GM04504 (cell line): ENCODE data around the gene ABCA7.

Source experiments
- DNase-seq: peaks from one replicate; pipeline ENCODE4 v3.0.0-alpha.2; 2012; ENCODE audit warnings: low read depth

Gene ABCA7, protein sequence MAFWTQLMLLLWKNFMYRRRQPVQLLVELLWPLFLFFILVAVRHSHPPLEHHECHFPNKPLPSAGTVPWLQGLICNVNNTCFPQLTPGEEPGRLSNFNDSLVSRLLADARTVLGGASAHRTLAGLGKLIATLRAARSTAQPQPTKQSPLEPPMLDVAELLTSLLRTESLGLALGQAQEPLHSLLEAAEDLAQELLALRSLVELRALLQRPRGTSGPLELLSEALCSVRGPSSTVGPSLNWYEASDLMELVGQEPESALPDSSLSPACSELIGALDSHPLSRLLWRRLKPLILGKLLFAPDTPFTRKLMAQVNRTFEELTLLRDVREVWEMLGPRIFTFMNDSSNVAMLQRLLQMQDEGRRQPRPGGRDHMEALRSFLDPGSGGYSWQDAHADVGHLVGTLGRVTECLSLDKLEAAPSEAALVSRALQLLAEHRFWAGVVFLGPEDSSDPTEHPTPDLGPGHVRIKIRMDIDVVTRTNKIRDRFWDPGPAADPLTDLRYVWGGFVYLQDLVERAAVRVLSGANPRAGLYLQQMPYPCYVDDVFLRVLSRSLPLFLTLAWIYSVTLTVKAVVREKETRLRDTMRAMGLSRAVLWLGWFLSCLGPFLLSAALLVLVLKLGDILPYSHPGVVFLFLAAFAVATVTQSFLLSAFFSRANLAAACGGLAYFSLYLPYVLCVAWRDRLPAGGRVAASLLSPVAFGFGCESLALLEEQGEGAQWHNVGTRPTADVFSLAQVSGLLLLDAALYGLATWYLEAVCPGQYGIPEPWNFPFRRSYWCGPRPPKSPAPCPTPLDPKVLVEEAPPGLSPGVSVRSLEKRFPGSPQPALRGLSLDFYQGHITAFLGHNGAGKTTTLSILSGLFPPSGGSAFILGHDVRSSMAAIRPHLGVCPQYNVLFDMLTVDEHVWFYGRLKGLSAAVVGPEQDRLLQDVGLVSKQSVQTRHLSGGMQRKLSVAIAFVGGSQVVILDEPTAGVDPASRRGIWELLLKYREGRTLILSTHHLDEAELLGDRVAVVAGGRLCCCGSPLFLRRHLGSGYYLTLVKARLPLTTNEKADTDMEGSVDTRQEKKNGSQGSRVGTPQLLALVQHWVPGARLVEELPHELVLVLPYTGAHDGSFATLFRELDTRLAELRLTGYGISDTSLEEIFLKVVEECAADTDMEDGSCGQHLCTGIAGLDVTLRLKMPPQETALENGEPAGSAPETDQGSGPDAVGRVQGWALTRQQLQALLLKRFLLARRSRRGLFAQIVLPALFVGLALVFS (N-terminal part only)

DNA sequence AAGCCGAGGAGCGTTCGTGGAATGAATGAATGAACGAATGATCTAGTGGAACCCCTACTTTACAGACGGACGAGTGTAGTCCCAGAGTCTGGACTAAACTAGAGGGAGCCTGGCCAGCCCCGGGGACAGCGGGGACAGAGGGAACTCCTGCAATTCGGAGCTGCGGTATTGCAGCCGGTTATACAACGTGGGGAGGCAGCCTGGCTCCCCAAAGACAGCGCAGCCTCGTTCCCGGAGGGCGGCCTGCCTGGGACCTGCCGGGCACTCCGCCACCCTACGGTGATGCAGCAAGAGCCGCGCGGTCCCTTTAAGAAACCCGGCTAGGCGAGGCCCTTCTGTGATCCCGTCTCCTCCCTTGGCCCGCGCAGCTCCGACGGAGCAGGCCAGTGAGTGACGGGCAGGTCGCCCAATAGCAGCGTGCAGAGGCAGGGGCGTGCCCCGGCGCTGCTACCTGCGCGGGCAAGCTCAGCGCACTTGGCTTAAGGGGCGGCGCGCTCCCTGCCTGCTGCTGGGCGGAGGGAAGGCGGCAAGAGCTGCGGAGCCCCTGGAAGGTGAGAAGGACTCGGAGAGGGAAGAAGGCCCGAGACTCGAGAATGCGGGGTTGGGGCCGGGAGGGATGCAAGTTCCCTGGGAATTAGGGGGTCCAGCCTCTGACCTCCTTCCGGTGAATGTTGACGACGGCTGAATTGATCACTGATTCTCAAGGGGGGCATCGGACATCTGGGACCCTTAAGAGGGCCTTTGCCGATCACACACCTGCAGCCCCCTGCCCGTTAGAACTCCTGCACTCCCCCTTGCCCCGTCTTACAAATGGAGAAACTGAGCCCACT is at the start of gene ABCA7:
ABCA7 (plus strand) TSS at position 462 of the 830 bp plus-strand sequence. CDS start 1,255 bp downstream, outside the sequence.
- DNase-seq = peak; percentile 95

DNA sequence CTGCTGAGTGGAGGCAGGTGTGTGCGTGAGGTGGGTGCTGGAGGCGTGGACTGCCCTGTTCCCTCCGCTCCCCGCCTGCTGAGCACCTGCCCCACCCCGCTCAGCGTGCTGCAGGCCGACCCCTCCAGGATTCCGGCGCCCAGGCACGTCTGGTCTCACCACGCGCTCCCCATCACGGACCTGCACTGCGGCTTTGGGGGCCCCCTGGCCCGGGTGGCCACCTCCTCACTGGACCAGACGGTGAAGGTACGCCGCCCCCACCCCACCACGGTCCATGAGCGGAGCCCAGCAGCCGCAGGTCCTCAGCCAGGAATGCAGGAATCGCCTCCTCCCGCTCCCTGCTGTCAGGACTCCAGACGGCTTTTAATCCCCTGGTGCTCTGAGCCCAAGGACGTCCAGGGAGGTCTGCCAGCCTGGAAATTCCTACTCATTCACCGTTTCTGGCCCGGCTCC is 49.8 kb upstream of the ABCA7 start:
- no peak for DNase-seq

DNA sequence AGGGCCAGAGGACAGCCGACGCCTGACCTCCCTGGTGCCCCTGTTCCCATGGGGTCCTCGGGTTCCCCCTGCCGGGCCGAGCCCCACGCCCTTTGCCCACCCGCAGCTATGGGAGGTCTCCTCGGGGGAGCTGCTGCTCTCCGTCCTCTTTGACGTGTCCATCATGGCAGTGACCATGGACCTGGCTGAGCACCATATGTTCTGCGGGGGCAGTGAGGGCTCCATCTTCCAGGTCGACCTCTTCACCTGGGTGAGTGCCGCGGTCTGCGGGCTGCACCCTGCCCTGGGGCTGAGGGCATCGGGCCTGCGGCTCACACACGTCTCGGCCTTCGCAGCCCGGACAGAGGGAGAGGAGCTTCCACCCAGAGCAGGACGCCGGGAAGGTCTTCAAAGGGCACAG is 49.2 kb upstream of the ABCA7 start:
- no peak for DNase-seq

DNA sequence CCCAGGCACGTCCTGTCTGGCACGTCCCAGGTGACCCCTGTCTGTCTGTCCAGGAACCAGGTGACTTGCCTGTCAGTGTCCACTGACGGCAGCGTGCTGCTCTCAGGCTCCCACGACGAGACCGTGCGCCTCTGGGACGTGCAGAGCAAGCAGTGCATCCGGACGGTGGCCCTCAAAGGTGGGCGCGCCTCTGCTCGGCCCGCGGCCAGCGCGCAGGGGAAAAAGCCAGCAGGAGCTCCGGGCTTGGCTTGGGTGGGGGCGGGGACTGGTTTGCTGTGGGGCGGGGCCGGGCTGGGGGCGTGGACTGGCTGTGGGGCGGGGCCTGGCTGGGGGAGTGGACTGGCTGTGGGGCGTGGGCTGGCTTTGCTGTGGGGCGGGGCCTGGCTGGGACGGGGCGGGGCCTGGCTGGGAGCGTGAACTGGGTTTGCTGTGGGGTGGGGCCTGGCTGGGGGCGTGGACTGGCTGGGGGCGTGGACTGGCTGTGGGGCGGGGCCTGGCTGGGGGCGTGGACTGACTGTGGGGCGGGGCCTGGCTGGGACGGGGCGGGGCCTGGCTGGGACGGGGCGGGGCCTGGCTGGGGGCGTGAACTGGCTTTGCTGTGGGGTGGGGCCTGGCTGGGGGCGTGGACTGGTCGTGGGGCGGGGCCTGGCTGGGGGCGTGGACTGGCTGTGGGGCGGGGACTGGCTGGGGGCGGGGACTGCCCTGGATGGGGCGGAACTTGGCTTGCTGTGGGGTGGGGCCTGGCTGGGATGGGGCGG is 48.6 kb upstream of the ABCA7 start:
- DNase-seq = no peak

DNA sequence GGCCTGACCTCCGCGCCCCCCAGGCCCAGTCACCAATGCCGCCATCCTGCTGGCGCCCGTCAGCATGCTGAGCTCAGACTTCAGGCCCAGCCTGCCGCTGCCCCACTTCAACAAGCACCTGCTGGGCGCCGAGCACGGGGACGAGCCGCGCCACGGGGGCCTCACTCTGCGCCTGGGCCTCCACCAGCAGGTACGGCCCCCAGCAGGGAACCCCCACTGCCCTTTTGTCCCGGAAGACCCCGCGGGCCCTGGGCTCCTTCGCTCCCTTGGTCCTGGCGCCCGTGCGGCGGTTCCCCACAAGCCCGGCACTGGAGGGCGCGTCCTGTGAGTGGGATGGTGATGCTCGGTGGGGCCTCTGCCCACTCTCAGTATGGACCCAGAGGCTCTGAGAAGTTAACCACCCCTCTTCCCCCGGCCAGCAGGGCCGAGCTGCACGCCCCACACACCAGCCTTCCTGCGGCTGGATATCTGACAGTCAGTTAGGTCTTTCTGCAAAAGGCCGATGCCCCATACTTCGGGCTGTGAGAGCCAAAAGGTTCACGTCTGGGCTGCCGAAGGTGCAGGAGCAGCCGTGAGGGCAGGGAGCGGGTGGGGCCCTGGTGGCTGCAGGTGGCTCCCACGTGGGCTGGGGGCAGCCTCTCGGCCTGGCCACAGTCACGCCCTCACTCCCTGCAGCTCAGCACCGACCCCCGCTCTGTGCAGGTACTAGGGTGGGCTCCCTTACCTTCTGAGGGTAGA is 47.8 kb upstream of the ABCA7 start:
- no peak for DNase-seq

DNA sequence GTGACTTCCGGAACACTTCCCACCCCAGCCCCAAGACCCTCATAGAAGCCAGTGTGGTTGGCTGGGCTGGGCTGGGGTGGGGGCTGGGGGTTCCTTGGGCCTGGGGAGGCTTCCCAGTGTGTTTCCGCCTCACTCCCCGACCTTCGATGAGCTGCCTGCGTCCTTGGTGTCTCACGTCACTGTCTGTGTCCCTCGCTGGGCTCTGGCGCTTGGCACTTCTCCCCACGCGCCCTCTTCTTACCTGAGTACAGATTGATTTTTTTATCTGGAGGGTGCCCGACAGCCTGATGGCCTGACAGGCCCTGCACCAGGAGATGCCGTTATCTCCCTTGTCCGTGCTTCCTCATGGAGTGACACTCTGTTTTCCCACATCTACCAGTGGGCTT is 47.2 kb upstream of the ABCA7 start:
- no peak for DNase-seq

DNA sequence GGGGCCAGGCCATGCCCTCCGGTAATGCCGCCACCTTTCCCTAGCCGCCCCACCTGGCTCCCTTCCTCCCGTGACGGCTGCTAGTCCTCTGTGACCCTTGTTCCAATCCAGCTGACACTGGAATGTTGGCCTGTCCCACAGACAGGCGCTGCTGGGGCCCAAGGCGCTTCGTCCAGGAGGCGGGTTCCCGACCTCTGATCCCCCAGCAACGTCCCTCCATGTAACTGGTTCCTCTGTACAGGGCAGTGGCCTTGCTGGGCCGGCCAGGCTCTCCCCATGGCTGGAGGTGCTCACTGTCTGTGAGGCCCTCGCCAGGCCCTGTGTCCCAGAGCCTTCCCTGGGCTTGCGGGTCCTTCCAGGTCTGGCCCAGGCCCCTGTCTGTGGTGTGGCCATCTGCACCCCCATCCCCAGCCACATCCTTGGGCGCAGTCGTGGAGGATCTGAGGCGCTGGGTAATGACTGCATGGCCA is 46.5 kb upstream of the ABCA7 start:
- no peak for DNase-seq

DNA sequence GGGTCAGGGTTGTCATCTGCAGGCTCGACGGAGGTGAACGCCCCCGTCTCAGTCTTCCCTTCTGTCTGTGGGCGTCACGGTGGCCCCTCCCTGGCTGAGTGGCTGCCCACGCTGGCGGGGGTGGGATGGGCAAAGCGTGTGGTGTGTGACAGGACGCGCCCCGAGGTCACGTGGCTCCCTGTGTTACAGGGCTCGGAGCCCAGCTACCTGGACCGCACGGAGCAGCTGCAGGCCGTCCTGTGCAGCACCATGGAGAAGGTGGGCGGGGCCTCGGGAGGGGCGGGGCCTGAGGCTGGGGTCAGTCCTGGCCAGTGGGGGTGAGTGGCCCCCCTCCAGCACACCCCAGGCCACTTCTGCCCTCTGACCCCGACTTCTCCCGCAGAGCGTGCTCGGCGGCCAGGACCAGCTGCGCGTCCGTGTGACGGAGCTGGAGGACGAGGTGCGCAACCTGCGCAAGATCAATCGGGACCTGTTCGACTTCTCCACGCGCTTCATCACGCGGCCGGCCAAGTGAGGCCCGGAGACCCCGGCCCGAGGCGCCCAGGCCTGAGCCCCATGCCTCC is 46.0 kb upstream of the ABCA7 start:
- no peak for DNase-seq

DNA sequence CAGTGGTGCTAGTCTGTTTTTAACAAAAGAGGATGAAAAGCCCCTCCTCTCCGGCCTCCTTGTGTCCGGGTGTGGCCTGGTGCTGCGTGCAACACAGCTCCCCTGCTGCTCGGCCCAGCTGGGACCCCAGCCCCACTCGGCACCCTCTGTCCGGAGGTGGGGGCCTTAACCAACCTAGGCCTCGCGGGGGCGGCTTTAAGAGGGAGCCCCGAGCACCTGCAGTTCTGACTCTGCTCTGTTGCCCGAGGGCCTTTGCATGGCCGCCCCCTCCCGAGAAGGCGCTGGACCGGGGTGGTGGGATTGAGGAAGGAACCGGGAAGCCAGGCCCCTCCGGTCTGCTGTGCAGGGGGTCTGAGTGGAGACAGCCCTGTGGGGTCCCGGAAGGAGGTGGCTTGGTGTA is 45.4 kb upstream of the ABCA7 start:
- no peak for DNase-seq

DNA sequence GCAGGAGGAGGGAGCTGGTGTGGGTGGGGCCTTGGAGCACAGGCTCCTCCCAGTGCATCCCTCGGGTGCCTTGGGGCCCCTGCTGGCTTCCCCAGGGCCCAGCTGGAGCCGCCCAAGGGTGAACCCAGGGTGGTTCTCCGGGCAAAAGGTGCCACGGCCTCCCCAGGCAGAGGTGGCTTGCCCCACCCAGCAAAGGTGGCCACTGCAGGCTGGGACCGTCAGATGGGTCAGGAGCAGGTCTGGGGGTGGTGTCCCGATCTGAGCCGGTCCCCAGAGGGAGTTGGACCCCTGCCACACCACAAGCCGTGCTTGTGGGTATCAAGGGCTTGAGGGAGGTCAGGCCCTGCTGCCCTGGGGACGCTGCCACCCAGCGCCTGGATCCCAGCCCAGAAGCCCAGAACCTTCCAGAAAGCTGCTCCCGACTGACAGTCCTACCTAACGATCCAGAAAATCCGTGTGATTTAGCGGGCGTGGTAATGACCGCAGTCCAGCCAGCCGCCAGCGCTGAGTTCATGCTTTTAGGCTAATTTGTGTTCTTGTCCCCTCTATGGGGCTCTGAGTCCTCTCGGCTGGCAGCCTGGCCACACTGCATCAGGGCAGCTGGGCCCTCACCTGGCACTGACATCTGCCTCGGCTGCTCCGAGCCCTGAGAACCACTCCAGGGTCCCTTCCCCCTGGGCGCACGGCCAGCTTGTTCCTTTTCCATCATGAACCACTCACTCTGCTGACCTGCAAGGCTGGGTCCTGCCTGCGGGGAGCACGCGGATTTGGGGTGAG is 44.7 kb upstream of the ABCA7 start:
- DNase-seq = no peak

DNA sequence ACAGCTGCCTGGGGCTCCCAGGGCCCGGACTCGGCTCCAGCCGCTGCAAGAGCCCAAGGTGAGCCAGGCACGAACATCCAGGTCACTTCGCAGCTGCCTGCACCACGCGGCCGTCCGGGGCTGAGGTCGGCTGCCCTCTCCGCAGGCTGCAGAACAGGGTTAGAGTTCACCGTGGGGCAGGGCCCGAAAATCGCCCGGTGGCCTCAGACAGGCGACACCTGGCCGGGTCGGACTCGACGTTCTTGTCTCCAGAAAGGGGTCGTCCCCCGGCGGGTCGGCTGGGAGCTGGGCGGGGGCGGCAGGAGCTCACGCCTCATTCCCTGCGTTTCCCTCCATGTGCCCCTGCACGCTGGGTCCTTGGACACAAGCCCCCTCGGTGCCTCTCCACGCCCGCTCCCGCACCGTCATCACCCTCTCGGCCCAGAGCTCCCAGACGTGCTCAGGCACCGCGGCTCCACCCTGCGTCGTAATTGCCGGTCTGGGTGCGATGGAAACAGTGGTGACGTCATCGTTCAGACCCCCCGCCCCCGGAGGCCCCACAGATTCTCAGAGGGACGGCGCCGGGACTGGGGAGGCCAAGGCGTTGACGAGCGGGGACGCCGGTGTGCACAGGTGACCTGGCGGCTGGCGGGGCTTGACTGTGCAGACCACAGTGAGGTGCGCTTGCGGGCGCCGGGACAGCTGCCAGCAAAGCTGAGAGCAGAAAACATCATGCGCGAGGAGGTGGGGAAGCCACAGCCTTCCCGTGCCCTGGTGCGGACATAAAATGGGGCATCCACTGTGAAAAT is 43.7 kb upstream of the ABCA7 start:
- no peak for DNase-seq

DNA sequence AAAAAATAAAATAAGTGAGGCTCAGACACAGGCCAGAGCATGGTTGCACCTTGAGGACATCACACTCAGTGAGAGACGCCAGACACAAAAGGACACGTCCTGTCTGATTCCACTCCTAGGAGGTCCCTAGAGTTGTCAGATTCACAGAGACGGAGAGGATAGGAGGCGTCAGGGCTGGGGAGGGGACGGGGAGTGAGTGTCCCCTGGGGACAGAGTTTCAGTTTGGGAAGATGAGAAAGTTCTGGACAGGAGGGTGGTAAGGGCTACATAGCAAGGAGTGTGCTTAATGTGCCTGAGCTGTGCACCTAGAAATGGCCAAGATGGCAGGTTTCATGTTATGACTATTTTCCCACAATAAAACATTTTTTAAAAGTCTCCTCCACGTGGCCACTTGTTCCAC is 41.8 kb upstream of the ABCA7 start:
- no peak for DNase-seq

DNA sequence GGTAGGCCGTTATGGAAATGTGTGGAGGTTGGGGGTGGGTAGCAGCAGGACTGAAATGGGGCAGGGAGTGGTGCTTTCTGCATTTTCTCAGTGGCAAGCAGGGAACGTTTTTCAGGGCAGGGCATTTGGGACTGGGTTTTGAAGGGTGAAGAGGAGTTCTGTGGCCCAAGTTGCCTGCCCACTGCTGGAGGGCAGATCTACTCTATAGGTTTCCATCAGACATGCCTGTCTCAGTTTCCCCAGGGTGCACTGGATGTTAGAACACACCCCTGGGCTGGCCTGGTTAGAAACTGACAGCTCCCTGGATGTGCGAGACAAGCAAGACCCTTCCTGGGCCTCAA is 40.6 kb upstream of the ABCA7 start:
- no peak for DNase-seq

DNA sequence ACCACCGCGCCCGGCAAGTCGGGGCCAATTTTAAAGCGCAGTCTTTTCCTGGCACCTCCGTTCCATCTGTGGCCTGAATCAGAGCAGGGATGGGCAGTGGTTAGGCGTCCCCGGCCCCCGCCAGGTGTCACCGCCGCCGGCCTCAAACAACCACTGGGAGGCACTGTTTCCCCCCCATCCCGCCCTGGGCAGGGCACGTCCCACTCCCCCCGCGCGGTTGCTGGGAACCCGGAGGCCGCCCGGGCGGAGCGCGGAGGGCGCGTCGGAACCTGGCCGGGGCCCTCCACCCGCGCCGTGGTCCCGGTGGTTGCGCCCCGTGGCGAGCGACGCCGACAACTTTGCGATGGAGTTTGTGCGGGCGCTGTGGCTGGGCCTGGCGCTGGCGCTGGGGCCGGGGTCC is 39.8 kb upstream of the ABCA7 start, which contains the start of gene GRIN3B:
GRIN3B (plus strand) TSS at position 325 of the 400 bp plus-strand sequence; CDS start at position 344, 19 bp downstream.
- DNase-seq = no peak

DNA sequence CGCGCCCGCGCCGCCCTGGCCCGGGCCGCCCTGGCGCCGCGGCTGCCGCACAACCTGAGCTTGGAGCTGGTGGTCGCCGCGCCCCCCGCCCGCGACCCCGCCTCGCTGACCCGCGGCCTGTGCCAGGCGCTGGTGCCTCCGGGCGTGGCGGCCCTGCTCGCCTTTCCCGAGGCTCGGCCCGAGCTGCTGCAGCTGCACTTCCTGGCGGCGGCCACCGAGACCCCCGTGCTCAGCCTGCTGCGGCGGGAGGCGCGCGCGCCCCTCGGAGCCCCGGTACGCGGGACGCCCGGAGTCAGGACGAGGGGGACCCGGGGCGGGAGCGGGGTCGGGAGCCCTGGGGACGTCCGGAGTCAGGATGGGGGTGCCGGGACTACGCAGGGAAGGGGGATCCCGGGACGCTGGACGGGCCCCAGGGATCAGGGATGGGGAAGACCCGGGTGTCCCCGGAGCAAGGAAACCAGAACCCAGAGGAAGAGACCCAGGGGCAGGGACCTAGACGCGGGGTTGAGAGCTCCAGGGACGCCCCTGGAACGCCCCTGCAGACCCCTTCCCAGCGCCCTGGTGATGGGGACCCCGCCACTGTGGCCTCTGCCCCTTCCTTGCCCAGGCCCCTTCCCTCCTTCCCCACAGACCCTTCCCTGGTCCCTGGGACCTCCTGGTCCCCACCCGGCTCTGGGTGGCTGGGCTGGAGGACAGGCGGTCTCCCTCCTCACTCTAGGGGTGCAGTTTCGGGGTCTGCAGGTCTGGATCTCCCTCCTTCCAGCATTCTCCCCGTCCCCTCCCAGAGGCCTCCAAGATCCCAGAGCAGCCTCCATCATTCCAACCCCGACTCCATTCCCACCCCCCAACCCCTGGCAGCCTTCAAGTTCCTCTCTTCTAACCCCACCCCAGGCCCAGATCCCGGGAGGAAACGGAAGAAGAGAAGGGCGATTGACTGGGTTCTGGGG is 39.0 kb upstream of the ABCA7 start:
- DNase-seq = no peak

DNA sequence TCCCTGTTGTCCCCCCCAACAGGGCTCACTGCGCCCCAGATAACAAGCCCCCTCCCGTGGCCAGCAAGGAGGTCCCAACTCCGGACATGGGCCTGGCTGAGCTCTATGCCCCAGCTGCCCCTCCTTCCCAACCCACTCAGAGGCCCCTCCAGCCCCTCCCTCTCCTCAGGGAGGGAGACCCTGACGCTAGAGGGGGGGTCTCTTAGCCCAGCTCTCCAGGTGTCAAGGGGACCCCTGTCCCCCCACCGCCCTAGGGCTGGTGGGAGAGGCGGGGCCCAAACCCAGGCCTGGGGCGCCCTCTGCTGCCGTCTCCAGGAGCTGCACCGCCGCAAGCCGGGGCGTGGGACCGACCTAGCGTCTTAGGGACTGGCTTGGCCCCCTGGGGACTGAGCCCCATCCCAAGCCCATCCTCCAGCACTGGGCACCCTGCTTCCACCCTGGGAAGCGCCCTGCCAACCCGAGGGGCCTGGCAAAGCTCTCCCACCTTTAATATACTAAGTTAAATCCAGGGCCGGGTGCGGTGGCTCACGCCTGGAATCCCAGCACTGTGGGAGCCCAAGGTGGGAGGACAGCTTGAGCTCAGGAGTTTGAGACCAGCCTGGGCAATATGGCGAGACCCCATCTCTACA is 38.3 kb upstream of the ABCA7 start:
- no peak for DNase-seq
